SU-DHL-6 (cell line): ENCODE results near the gene FAM117A.

Experiments
- H2AFZ ChIP-seq: fragments of 200-600 bp; sonication (generic); 2 replicates; pipeline ENCODE4 v1.6.1; 2014; ENCODE audit warnings: low read depth, mild to moderate bottlenecking, moderate library complexity, mixed read lengths, antibody characterized with exemption, low read length; ENCODE audit not compliant: severe bottlenecking
- H3F3A ChIP-seq: fragments of 200-600 bp; shearing (Covaris generic); 2 replicates; pipeline ENCODE4 v1.6.0; 2016; ENCODE audit warnings: antibody characterized with exemption, mild to moderate bottlenecking; ENCODE audit not compliant: insufficient read depth
- H3K27ac ChIP-seq: fragments of 200-600 bp; sonication (generic); 2 replicates; pipeline ENCODE4 v1.5.1; 2016; ENCODE audit warnings: low read depth, mild to moderate bottlenecking, low read length, moderate library complexity, mixed read lengths
- H3K27me3 ChIP-seq: fragments of 200-600 bp; sonication (generic), shearing (Covaris generic); 2 replicates; pipeline ENCODE4 v1.6.0; 2014; ENCODE audit warnings: mild to moderate bottlenecking, low read length
- H3K36me3 ChIP-seq: fragments of 200-600 bp; sonication (generic); 2 replicates; pipeline ENCODE4 v1.6.1; 2014; ENCODE audit warnings: mild to moderate bottlenecking, low read length, mixed read lengths
- H3K4me2 ChIP-seq: fragments of 300-600, 200-600 bp; shearing (Covaris generic), sonication (generic); 2 replicates; pipeline ENCODE4 v1.6.0; 2014; ENCODE audit warnings: low read length, low read depth, mild to moderate bottlenecking; ENCODE audit not compliant: poor library complexity, severe bottlenecking
- H3K4me3 ChIP-seq: fragments of 200-600 bp; sonication (generic); 2 replicates; pipeline ENCODE4 v1.5.1; 2014; ENCODE audit warnings: antibody characterized with exemption, low read length, mild to moderate bottlenecking, mixed read lengths; ENCODE audit not compliant: insufficient read depth, poor library complexity, severe bottlenecking
- H3K79me2 ChIP-seq: fragments of 200-600 bp; sonication (generic); 2 replicates; pipeline ENCODE4 v1.6.1; 2014; ENCODE audit warnings: mild to moderate bottlenecking, low read length, moderate library complexity; ENCODE audit not compliant: insufficient read depth
- H3K9ac ChIP-seq: fragments of 200-600 bp; sonication (generic); 2 replicates; pipeline ENCODE4 v1.7.0; 2014; ENCODE audit warnings: mild to moderate bottlenecking, low read length
- H3K9me2 ChIP-seq: fragments of 200-600 bp; sonication (generic); replicated peaks from 2 replicates; pipeline ENCODE4 v1.6.1; 2014; ENCODE audit warnings: low read length; ENCODE audit not compliant: insufficient read depth
- H3K9me3 ChIP-seq: fragments of 200-600 bp; sonication (generic); 2 replicates; pipeline ENCODE4 v1.6.1; 2014; ENCODE audit warnings: low read length, mixed read lengths; ENCODE audit not compliant: insufficient read depth
- H4K20me1 ChIP-seq: fragments of 200-600 bp; sonication (generic); 2 replicates; pipeline ENCODE4 v1.6.1; 2014; ENCODE audit warnings: low read depth, mild to moderate bottlenecking, antibody characterized with exemption, low read length, moderate library complexity, mixed read lengths
- EZH2phosphoT487 ChIP-seq: fragments of 200-600 bp; sonication (generic), shearing (Covaris generic); conservative IDR thresholded peaks from 2 replicates; pipeline ENCODE4 v1.6.1; 2018; ENCODE audit warnings: mild to moderate bottlenecking, antibody characterized with exemption, low read length, moderate library complexity, mixed read lengths
- TF ChIP-seq, protein P1 (sequence below): fragments of 200-600 bp; sonication (generic); IDR thresholded peaks from one replicate; pipeline ENCODE4 v1.5.1; 2017; ENCODE audit warnings: antibody characterized with exemption, mild to moderate bottlenecking, low read length, moderate library complexity; ENCODE audit not compliant: insufficient read depth, poor library complexity, severe bottlenecking

FAM117A gene

DNA sequence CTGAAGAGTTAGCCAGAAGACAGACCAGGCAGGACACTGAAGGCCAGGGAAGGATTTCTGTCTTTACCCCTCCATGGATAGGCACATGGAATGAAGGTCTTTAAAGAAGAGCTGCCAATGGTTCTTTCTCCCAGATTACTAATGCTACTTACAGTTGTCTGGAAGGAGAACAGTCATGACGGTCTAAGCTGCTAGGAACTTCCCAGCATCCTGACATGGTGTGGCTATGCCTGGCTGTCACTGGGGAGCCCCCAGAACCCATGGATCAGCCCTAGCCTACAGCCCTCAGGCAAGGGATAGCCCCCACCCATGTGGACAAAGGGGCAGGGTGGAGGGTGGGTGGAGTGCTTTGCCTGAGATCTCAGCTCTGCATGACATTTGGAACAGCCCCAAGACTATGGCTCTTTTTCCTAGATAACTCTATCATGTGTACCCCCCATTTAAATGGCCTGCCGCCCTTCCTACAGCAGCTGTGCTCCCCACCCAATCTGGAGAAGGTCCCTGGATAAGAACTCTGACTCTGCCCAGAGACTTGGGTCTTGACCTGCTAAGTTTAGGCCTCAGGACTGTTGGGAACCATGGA is 15.3 kb upstream of the FAM117A start:
- Histone ChIP-seq H2AFZ (no peak overlapping the region), H4K20me1 (no peaks in the 10 kb centered on the region), H3K9me2 (no peaks in the 10 kb centered on the region), H3K4me3 (no peak overlapping the region), H3K27me3 (no peaks in the 10 kb centered on the region), H3K4me2 (no peak overlapping the region), H3K36me3 (no peaks in the 10 kb centered on the region), H3K9me3 (no peaks in the 10 kb centered on the region), H3K9ac (no peak overlapping the region), H3K79me2 (no peaks in the 10 kb centered on the region), H3K27ac (no peak overlapping the region), H3F3A (no peaks in the 10 kb centered on the region)
- TF ChIP-seq, protein P1, sequence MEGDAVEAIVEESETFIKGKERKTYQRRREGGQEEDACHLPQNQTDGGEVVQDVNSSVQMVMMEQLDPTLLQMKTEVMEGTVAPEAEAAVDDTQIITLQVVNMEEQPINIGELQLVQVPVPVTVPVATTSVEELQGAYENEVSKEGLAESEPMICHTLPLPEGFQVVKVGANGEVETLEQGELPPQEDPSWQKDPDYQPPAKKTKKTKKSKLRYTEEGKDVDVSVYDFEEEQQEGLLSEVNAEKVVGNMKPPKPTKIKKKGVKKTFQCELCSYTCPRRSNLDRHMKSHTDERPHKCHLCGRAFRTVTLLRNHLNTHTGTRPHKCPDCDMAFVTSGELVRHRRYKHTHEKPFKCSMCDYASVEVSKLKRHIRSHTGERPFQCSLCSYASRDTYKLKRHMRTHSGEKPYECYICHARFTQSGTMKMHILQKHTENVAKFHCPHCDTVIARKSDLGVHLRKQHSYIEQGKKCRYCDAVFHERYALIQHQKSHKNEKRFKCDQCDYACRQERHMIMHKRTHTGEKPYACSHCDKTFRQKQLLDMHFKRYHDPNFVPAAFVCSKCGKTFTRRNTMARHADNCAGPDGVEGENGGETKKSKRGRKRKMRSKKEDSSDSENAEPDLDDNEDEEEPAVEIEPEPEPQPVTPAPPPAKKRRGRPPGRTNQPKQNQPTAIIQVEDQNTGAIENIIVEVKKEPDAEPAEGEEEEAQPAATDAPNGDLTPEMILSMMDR = no peak
- TF ChIP-seq EZH2phosphoT487 = no peak

- Histone ChIP-seq H3K36me3 (no peaks in the 10 kb centered on the region), H3K9ac (no peak overlapping the region), H3K9me3 (no peaks in the 10 kb centered on the region), H3K4me2 (no peak overlapping the region), H3K4me3 (no peak overlapping the region), H3F3A (no peaks in the 10 kb centered on the region), H2AFZ (no peak overlapping the region), H3K9me2 (no peaks in the 10 kb centered on the region), H3K27me3 (no peaks in the 10 kb centered on the region), H3K27ac (no peak overlapping the region), H3K79me2 (no peaks in the 10 kb centered on the region), H4K20me1 (no peaks in the 10 kb centered on the region)
- TF ChIP-seq, protein P1 = no peak
- TF ChIP-seq EZH2phosphoT487 = no peak
Observed at GRCh38 chr17:49777563-49777962, 13.6 kb upstream of the FAM117A start.

GRCh38 chr17:49776551-49777300 is 12.8 kb upstream of the FAM117A start:
- Histone ChIP-seq H4K20me1 (no peaks in the 10 kb centered on the region), H3K9me3 (no peaks in the 10 kb centered on the region), H3K4me2 (no peak overlapping the region), H3K4me3 (no peak overlapping the region), H2AFZ (no peak overlapping the region), H3K36me3 (no peaks in the 10 kb centered on the region), H3F3A (no peaks in the 10 kb centered on the region), H3K79me2 (no peaks in the 10 kb centered on the region), H3K27me3 (no peaks in the 10 kb centered on the region), H3K9me2 (no peaks in the 10 kb centered on the region), H3K9ac (no peak overlapping the region), H3K27ac (no peak overlapping the region)
- no peak for TF ChIP-seq EZH2phosphoT487
